HG03060 (cell line): ENCODE data around the gene TMEM203.

ENCODE experiments used
- ATAC-seq: cut with Tn5 transposase; IDR thresholded peaks from one replicate; pipeline ENCODE4 v1.9.1; 2021; ENCODE audit warnings: low read depth, moderate number of reproducible peaks; ENCODE audit not compliant: unreplicated experiment

TMEM203 gene

DNA sequence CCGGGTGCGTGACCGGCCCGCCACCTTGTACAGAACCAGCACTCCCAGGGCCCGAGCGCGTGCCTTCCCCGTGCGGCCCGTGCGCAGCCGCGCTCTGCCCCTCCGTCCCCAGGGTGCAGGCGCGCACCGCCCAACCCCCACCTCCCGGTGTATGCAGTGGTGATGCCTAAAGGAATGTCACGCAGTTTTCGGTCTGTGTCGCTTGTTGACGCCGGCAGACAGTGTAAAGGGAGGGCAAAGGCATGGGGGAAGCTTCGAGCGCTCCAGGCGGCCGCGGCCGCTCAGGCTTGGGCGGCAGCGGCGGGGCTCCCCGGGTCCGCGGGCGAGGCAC, 36.9 kb downstream of the TMEM203 start:
- ATAC-seq: no peak

DNA sequence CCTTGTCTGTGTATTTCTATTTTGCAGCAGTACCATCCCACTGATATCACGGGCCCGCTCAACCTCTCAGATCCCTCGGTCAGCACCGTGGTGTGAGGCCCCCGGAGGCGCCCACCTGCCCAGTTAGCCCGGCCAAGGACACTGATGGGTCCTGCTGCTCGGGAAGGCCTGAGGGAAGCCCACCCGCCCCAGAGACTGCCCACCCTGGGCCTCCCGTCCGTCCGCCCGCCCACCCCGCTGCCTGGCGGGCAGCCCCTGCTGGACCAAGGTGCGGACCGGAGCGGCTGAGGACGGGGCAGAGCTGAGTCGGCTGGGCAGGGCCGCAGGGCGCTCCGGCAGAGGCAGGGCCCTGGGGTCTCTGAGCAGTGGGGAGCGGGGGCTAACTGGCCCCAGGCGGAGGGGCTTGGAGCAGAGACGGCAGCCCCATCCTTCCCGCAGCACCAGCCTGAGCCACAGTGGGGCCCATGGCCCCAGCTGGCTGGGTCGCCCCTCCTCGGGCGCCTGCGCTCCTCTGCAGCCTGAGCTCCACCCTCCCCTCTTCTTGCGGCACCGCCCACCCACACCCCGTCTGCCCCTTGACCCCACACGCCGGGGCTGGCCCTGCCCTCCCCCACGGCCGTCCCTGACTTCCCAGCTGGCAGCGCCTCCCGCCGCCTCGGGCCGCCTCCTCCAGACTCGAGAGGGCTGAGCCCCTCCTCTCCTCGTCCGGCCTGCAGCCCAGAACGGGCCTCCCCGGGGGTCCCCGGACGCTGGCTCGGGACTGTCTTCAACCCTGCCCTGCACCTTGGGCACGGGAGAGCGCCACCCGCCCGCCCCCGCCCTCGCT, 37.5 kb downstream of the TMEM203 start:
- ATAC-seq: no peak

DNA sequence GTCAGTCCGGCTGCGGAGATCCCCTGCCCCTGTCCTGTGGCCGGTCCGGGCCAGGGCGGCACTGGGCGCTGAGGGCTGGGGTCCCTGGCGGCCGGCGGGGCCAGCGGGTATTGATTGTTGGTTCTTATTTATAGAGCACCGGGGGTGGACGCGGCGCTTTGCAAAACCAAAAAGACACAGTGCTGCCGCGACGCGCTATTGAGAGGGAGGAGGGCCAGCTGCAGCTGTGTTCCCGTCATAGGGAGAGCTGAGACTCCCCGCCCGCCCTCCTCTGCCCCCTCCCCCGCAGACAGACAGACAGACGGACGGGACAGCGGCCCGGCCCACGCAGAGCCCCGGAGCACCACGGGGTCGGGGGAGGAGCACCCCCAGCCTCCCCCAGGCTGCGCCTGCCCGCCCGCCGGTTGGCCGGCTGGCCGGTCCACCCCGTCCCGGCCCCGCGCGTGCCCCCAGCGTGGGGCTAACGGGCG, 38.1 kb downstream of the TMEM203 start:
- no peak for ATAC-seq

DNA sequence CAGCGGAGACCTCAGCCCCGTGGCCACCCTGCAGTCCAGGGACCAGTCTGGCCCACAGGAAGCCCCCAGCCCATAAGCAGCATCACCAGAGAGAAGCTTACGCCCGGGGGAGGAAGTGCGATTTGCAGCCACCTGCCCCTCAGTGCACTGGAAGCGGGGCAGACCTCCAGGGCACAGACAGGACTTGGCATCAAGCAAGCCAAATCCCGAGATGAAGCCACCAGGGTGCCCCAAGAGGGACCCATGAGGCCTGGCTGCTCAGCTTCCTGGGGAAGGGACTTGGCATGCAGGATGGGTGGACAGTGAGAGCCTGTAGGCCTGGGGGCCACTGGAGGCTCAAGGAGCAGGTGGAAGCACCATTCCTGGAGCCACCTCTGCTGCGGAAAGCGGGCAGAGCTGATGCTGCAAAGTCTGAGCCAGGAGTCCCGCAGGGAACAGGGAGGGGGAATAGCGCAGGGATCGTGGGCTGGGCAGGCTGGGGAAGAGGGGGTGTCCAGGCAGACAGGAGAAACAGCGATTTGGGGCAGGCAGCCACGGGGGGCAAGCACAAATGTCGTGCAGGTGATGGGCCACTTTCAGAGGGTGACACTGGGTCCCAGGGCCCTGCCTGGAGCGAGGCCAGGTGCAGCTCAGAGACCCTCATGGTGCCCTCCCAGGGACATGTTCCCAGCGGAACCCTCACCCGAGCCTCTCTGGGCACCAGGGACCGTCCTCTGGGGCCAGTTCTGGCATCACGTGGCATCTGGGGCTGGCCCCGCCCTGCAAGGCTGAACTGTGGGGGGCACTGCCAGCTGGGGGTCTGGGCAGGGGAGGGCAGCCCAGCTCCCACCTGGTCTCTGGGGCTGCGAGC, 38.8 kb downstream of the TMEM203 start:
- no peak for ATAC-seq

DNA sequence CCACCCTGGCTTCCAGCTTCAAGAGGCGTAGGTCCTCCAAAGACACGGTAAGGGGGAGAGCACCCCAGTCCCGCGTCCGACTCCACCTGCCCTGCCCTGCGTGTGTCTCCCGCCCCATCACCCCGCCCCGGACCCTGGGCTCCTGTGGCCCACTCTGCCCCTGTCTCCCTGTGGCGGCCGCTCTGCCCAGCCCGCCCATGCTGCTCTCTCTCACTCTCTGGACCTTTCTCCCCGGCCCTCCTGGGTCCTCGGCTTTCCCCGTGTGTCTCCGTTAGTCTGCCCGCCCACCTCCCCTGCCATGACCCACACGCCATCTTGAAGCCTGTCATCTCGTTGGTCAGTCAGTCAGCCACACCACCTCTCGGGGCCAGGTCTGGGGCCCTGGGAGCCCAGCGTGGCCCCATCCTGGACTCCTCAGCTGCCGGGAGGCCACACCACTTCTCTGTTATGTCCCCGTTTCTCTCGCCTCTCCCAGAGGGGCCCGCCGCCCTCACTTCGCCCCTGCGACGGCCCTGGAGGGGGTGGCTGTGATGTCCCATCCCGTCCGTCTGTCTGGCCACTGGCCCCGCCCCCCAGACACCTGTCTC, 40.1 kb downstream of the TMEM203 start:
- no peak for ATAC-seq

DNA sequence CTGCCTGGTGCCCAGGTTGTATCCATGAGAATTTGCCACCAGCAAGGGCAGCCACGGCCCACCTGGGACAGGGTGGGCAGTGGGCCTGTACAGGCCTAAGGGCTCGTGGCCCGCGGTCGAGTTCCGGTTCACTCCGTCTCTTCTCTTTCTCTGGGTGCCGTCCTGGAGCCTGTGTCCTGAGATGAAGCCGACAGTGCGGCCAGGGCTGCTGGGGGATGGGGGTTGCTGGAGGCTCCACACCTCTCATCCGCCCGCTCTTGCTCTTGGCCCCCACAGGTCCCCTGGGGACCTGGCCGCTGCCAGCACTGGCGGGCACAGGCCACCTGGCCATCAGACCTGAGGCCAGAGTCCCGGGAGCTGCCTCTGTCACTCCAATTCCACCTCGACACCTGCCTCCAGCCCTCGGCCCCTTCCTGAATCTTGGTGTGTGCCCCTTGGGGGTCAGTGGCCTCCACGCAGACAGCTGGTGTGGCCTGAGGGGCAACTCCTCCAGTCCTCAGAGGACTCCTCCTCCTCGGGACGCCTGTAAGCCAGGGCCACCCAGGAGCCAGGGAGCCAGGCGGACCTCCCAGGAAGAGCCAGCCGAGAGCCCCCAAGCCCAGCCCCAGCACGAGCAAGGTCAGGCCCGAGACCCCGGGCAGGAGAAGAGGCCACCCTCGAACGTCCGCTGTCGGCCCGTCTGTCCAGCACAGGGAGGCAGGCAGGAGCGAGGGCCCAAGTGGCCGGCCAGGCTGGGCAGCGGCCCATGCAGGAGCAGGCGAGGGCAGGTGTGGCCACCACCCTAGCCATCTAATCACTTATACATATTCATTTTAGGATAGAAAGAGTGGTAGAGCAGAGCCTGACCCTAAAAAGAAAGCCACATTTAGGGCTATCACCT, 40.8 kb downstream of the TMEM203 start:
- ATAC-seq: no peak

DNA sequence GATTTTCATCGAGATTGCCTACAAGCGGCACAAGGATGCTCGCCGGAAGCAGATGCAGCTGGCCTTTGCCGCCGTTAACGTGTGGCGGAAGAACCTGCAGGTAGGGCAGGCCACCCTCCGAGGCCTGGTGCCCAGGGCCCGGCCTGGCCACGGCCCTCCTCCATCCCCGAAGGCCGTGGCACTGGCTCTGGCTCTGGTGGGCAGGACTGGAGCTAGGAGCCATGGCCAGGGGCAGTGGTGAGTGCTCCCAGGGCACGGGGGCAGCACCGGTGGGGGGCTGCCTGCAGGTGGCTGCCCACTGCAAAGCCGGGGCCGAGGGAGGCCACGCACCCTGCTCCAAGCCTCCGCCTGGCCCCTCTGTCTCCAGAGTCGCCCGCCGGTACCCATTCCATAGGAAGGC, 41.6 kb downstream of the TMEM203 start:
- no peak for ATAC-seq

DNA sequence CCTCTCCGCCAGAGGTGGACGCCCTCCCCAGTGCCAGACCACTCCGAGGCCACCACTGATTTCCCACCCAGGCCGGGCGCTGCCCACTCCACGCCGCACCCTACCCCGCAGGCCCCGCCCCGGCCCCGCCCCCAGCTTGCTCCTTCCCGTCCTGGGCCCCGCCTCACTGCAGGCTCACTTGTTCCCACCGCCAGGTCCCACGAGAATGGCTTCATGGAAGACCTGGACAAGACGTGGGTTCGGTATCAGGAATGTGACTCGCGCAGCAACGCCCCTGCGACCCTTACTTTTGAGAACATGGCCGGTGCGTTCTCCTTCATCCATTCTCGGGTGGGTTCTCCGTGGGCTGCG, 42.1 kb downstream of the TMEM203 start:
- ATAC-seq: no peak

DNA sequence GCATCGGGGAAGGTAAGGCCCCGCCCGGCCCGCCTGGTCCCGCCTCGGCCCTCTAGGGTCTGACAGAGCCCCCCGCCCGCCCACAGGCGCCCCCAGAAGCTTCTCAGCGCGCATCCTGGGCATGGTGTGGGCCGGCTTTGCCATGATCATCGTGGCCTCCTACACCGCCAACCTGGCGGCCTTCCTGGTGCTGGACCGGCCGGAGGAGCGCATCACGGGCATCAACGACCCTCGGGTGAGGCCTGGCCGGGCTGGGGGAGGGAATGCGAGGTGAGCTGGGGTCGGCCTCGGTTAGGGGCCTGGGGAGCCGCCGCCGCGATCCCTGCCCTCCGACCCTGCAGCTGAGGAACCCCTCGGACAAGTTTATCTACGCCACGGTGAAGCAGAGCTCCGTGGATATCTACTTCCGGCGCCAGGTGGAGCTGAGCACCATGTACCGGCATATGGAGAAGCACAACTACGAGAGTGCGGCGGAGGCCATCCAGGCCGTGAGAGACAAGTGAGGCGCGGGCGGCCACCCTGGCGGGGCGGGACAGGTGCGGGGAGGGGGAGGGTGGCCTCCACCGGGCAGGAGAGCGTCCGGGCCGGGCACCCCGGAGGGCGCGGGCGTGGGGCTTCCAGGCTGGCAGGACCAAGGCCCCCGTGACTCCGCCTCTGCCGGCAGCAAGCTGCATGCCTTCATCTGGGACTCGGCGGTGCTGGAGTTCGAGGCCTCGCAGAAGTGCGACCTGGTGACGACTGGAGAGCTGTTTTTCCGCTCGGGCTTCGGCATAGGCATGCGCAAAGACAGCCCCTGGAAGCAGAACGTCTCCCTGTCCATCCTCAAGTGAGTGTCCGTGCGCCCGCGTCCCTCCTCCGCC, 42.7 kb downstream of the TMEM203 start:
- no peak for ATAC-seq

DNA sequence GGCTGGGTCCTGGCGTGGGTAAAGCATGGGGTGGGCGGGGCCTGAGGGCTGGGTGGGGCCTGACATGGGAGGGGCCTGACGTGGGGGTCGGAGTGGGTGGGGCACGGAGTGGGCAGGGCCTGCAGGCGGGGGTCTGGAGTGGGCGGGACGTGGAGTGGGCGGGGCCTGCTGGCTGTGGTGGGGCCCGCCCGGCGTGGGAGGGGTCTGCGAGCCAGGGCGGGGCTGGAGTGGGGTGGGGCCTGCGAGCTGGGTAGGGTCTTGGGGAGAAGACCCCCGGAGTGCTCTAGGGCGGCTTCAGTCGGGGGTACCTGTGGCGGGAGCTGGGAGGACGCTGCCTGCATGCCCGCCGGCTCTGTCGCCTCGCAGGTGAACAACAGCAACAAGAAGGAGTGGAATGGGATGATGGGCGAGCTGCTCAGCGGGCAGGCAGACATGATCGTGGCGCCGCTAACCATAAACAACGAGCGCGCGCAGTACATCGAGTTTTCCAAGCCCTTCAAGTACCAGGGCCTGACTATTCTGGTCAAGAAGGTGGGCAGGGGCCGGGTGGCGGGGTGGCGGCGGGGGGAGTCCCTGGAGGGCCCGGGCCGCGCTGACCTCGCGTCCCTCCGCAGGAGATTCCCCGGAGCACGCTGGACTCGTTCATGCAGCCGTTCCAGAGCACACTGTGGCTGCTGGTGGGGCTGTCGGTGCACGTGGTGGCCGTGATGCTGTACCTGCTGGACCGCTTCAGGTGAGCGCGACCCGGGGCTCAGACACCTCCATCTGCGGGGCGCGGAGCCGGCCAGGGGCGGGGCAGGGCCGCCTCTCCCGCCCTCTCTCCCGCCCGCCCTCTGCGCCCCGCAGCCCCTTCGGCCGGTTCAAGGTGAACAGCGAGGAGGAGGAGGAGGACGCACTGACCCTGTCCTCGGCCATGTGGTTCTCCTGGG, 43.6 kb downstream of the TMEM203 start:
- ATAC-seq: no peak

DNA sequence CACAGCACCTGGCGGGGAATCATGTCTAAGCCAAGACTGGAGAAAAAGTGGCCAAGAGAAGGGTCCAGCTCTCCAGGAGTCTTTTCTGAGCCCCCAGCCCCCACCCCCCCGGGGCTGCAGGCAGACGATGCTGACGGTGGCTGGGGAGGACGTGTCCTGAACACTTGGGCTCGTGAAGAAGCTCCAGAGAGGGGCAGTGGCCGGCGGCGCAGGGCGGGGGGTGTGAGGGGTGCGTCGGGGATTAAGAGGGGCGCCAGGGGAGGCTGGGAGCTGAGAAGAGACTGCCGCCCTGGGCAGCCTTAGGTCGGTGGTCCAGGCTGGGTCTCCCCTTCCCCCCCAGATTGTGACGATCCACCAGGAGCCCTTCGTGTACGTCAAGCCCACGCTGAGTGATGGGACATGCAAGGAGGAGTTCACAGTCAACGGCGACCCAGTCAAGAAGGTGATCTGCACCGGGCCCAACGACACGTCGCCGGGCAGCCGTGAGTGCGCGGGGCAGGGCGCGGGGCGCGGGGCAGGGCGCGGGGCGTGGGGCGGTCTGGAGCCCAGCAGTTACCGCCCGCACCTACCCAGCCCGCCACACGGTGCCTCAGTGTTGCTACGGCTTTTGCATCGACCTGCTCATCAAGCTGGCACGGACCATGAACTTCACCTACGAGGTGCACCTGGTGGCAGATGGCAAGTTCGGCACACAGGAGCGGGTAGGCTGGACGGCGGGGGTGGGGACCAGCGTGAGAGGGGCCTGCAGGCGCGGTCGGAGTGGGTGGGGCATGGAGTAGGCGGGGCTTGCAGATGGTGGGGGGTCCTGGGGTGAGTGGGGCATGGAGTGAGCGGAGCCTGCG, 44.5 kb downstream of the TMEM203 start:
- ATAC-seq: no peak

DNA sequence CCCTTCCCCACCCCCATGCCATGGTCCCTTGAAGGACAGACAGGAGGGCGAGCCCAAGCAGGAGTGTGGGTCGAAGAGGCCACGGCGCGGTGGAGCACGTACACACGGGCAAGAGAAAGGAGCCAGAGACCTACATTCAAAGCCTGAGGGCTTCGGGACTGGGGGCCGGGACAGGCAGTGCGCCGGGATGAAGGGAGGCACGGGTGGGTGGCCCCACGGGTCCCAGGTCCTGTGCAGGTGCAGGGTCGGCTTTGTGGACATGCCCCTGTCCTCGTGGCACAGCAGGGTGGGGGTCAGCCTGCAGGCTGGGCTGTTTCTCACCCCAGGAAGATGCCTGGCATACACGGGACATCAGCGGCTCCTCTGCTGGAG, 45.4 kb downstream of the TMEM203 start:
- ATAC-seq: no peak

DNA sequence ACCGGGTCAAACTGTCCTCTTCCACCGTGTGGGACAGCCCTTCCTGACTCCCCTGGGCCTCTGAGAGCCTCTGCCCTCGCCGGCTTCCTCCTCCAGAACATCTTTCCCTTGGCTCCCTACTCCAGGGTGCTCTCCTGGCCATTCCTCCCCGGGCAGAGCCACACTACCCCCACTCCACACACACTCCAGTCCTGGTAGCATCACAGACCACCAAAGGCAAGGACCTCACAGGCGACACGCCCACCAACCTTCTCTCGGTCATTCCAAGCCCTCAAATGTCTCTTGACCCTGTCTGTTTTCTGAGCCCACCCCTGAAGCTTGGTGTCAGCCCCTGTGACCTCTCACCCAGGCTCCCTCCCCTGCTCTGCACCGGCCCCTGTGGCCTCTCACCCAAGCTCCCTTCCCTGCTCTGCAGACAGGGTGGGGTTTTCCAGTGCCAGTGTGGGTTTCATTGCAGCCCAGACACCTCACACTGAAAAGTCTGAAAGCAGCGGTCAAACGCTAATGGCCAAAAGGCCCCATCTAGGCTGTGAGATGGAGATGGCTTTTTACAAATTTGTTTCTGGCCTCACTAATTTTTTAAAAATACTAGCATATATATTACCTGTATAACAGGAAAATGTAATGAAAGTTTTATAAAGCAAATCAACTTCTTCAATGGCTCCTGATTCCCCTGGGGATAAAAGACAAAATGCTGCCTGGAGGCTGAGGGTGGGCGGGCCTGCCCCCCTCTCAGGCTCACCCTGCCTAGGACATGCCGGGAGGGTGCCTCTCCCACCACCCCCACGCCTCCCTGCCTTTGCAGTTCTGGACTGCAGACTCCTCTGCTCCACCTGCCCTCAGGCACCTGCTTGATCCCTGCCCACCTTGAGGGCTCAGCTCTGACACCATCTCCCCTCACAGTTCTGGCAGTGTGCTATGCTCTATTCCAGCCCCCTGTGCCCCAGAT, 46.1 kb downstream of the TMEM203 start:
- no peak for ATAC-seq

DNA sequence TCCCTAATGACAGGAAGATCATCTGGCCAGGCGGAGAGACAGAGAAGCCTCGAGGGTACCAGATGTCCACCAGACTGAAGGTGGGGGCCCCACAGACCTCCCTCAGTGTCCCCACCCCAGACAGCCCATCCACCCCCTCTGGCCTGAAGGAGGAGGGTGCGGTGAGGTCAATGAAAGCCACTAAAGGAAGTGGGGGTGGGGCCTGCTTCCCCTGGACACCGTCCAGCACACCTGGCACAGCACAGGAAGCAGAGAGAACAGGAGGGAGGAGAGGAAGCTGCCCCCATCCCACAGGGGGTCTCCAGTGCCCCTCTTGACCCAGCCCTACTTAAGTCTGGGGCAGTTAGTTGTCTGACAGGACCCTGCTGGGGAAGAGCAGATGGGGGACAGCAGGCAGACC, 46.8 kb downstream of the TMEM203 start:
- no peak for ATAC-seq

DNA sequence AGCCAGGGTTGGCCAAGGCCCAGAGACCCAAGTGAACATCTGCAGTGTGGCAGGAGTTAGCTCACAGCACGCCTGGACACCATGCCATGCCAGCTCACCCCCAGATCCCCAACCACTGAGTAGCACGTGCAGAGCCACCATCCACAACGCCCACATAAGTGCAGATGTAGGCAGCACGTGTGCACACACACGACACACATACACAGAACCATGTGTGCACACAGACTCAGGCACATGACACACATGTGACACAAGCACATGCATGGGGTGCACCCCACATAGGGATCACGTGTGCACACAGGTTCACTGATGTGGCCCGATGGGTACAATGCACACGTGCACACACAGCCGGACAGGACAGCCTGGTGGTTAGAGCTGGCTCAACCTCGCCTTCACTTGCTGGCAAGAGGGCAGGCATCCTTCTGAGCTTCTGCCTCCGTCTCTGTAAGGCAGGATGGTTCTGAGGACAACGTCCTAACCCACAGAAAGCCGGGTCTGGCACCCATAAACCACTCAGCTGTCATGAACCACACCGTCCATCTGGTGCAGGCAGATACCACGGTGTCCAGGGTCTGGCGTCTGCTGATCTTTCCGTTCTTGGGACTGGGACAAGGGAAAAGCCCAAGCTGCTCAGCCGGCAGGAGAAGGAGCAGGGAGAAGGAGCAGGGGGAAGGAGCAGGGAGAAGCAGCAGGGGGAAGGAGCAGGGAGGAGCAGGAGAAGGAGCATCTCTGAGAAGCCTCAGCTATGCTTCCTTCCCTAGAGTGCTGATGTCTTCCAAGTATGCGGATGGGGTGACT, 47.6 kb downstream of the TMEM203 start:
- ATAC-seq: no peak
